Measurements from ENCODE around the gene LDHB.

- TF ChIP-seq POLR2AphosphoS5 (IDR thresholded peaks at IDR 0.05; ENCODE audit: borderline replicate concordance, low read depth, low read length) (no peak), EZH2 (IDR thresholded peaks at IDR 0.05) (no peak)
Measured at GRCh38 chr12:21608196-21608595, 49.4 kb downstream of the LDHB start.
